ENCODE data around the gene NMUR1.
"Not testable (repeated sequence)": the region's sequence is repeated elsewhere in the genome, so short reads cannot be mapped to it uniquely, and the experiment has no call there.

Gene NMUR1

DNA sequence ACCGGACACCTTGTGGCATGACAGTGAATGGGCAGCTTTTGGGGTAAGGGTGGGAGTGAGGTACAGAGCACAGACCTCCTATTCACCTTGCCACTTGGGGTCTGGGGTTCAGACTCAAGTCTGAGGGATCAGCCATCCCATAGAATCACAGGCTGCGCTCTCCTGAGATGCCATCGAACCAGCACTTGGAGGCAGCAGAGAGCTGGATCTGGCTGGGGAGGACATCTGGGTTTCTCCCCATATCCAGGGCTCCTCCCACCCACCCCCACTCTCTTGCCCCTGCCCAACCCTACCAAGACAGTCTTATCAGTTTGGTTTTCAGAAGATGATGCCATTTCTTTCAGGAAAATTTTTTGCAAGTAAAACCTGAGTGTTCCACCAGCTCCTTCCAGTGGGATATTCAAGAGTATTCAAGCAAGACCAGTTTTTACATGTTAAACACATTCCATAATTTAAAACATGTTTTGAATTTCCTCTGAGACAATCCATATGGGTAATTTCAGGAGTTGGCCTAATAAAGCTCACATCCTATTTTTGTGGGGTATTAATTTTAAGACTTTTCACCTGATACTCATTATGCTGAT is 33.2 kb upstream of the NMUR1 start:
- Mint-ChIP-seq H3K4me3 (no peak overlapping the region), H3K27me3 (no peaks in the 10 kb centered on the region), H3K27ac (no peak overlapping the region), H3K4me1 (peaks cover 2% of the 10 kb centered on the region), H3K9me3 (no peaks in the 10 kb centered on the region)
- ATAC-seq (peak; percentile 89), DNase-seq (peak; percentile 18 to 55)

DNA sequence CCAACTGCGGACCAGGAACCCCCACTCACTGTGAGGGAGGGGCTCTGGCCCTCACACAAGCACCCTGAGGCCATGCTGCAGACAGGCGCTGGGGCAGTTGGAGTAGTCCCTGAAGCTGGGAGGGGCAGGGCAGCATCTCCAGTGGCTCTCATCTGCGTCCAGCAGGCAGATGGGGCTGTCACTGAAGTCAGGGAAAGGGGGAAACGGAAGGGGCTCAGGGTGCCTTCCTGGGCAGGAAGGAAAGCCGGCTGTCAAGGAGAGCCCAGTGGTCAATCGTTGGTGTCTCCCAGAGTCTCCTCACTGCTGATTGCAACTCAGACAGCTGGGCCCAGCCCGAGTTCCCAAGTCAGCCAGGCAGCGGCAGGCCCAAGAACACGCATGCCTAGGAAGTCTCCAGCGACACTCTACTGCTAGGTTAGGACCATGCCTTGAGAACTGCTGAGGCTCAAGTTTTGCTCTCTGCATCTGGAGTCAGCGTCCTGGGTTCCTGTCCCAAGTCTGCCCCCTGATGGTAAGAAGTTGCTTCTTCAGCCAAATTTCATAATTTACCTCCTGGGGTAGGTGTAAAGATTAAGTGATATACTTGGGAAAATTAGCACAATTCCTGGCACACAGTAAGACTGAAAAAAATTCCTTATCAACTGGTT is 27.4 kb upstream of the NMUR1 start:
- peaks cover 20% of the 10 kb centered on the region for H3K4me1 Mint-ChIP-seq
- DNase-seq (peak; percentile 56 to 59), ATAC-seq (peak; percentile 95)
- no peak overlapping the region for H3K27ac Mint-ChIP-seq
- peaks cover 10 to 11% of the 10 kb centered on the region in 2 donors for H3K9me3 Mint-ChIP-seq
- no peaks in the 10 kb centered on the region for H3K27me3 Mint-ChIP-seq
- no peak overlapping the region for H3K4me3 Mint-ChIP-seq

- Mint-ChIP-seq H3K27me3 (no peaks in the 10 kb centered on the region), H3K4me3 (no peak overlapping the region), H3K9me3 (peaks cover 13 to 14% of the 10 kb centered on the region in 2 donors), H3K4me1 (peaks cover 20% of the 10 kb centered on the region), H3K27ac (no peak overlapping the region)
- DNase-seq (no peak), ATAC-seq (no peak)
These were observed 26.7 kb upstream of the NMUR1 start for GRCh38 chr2:231556981-231557380.

- H3K4me1 Mint-ChIP-seq = peaks cover 20% of the 10 kb centered on the region
- H3K4me3 Mint-ChIP-seq, ATAC-seq, H3K27me3 Mint-ChIP-seq, H3K27ac Mint-ChIP-seq, DNase-seq: not testable (repeated sequence)
- peaks cover 13 to 14% of the 10 kb centered on the region in 2 donors for H3K9me3 Mint-ChIP-seq
These were observed 26.3 kb upstream of the NMUR1 start for GRCh38 chr2:231556496-231556895.

DNA sequence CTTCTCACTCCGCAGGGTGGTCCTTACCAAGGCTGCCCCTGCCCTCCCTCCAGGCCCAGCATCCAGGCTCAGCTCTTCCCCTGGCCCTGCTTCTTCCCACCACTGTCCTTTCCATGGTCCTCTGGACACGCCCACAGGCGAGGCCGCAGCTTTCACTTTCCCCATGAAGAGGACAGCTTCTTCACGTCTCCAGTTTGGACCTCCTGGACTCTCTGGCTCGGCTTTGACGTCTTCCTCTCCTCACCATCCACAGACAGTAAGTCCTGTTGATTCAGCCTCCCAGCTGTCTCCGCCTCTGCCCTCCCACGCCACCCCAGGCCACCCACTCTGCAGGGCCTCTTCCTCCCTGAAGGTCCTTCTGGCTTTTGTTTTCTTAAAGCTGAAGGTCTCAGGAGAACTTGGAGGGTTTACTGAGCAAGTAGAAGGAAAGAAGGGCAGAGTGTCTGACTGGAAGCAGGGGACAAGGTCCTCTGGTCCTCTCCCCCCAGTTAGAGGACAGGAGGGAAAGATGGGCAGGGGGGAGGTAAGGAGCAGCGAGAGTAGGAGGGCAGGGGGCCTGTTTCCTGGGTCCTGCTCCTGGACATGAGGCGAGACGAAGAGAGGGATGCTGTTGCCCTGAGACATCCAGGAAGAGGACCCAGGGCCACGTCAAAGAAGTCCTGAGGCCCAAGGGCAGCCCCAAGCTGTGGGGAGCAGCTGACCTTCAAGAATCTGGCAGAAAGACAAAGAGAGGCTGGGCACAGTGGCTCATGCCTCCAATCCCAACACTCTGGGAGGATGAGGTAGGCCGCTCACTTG is 24.7 kb upstream of the NMUR1 start:
- DNase-seq (no peak), ATAC-seq (no peak)
- H3K4me1 Mint-ChIP-seq = peaks cover 20% of the 10 kb centered on the region
- peaks cover 13 to 14% of the 10 kb centered on the region in 2 donors for H3K9me3 Mint-ChIP-seq
- H3K4me3 Mint-ChIP-seq = no peak overlapping the region
- H3K27me3 Mint-ChIP-seq = no peaks in the 10 kb centered on the region
- H3K27ac Mint-ChIP-seq = peak overlapping the region in 1 of 2 donors; percentile 3

DNA sequence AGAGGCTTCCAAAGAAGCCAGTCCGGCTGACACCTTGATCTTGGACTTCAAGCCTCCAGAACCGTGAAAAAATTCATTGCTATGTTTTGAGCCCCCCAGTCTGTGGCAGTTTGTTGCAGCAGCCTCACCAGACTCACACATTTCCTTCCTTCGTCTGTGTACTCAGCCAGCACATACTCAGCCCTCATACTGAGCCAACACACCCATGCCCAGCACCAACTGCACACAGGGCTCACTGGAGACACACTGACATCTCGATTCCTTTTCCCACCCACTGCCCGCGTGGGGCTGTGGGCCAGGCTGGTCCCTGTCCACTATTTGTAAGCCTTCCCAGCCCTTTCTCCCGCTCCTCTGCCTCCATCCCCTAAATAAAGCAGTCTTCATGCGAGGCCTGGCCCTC is 24.1 kb upstream of the NMUR1 start:
- DNase-seq (no peak), ATAC-seq (no peak)
- H3K4me3 Mint-ChIP-seq = no peak overlapping the region
- peaks cover 13 to 14% of the 10 kb centered on the region in 2 donors for H3K9me3 Mint-ChIP-seq
- peaks cover 22% of the 10 kb centered on the region for H3K4me1 Mint-ChIP-seq
- H3K27me3 Mint-ChIP-seq = no peaks in the 10 kb centered on the region
- H3K27ac Mint-ChIP-seq = no peak overlapping the region

DNA sequence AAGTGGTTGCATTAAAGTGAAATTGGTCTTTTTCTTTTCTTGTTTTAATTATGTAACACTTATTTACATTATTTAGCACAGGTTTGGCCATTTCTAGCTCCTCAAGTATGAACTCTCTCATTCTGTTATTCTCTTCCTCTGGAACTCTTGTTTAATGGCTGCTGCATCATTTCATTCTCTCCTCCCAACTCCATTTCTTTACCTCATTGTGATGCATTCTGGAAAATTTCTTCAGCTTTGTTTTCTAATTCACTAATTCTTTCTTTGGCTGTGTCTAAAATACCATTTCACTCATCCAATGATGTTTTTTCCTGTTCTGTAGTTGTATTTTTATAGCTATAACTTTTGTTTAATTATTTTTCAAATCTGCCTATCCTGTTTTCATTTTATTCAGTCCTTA is 22.5 kb upstream of the NMUR1 start:
- H3K4me1 Mint-ChIP-seq = peaks cover 24% of the 10 kb centered on the region
- ATAC-seq = no peak
- DNase-seq = no peak
- peaks cover 8% of the 10 kb centered on the region for H3K27me3 Mint-ChIP-seq
- H3K9me3 Mint-ChIP-seq = peaks cover 13 to 14% of the 10 kb centered on the region in 2 donors
- H3K4me3 Mint-ChIP-seq = no peak overlapping the region
- H3K27ac Mint-ChIP-seq = no peak overlapping the region

GRCh38 chr2:231549446-231550239 is 19.4 kb upstream of the NMUR1 start:
- H3K27ac Mint-ChIP-seq = no peak overlapping the region
- DNase-seq (no peak), ATAC-seq (no peak)
- no peak overlapping the region for H3K4me3 Mint-ChIP-seq
- H3K9me3 Mint-ChIP-seq = peaks cover 13 to 14% of the 10 kb centered on the region in 2 donors
- peaks cover 29% of the 10 kb centered on the region for H3K4me1 Mint-ChIP-seq
- H3K27me3 Mint-ChIP-seq = peaks cover 8% of the 10 kb centered on the region

- peaks cover 27% of the 10 kb centered on the region for H3K4me1 Mint-ChIP-seq
- no peak for DNase-seq
- peaks cover 13 to 14% of the 10 kb centered on the region in 2 donors for H3K9me3 Mint-ChIP-seq
- H3K27ac Mint-ChIP-seq = peak overlapping the region in 1 of 2 donors; percentile 15
- H3K27me3 Mint-ChIP-seq = peaks cover 8% of the 10 kb centered on the region
- ATAC-seq = no peak
- no peak overlapping the region for H3K4me3 Mint-ChIP-seq
These were observed 18.5 kb upstream of the NMUR1 start for GRCh38 chr2:231548752-231549151.

GRCh38 chr2:231547315-231548110 is 17.3 kb upstream of the NMUR1 start:
- H3K4me3 Mint-ChIP-seq = no peak overlapping the region
- no peak overlapping the region for H3K27ac Mint-ChIP-seq
- no peak for ATAC-seq
- DNase-seq = no peak
- peaks cover 8% of the 10 kb centered on the region for H3K27me3 Mint-ChIP-seq
- H3K4me1 Mint-ChIP-seq = peaks cover 27% of the 10 kb centered on the region
- peaks cover 5 to 14% of the 10 kb centered on the region in 2 donors for H3K9me3 Mint-ChIP-seq

- Mint-ChIP-seq H3K9me3 (peaks cover 11 to 17% of the 10 kb centered on the region in 2 donors), H3K27ac (no peak overlapping the region), H3K27me3 (peaks cover 8% of the 10 kb centered on the region), H3K4me3 (peak overlapping the region; percentile 82), H3K4me1 (peaks cover 27% of the 10 kb centered on the region)
- no peak for ATAC-seq
- no peak for DNase-seq
These were observed 15.9 kb upstream of the NMUR1 start for GRCh38 chr2:231546014-231546715.

- H3K27me3 Mint-ChIP-seq = peaks cover 8% of the 10 kb centered on the region
- ATAC-seq (peak; percentile 100), DNase-seq (peak; percentile 72 to 85)
- H3K4me3 Mint-ChIP-seq = peak overlapping the region; percentile 82
- peak overlapping the region; percentile 85 to 88 for H3K27ac Mint-ChIP-seq
- H3K9me3 Mint-ChIP-seq = peaks cover 12 to 17% of the 10 kb centered on the region in 2 donors
- H3K4me1 Mint-ChIP-seq = peaks cover 27% of the 10 kb centered on the region
These were observed 15.1 kb upstream of the NMUR1 start for GRCh38 chr2:231545105-231545902.

GRCh38 chr2:231542136-231542535 is 11.9 kb upstream of the NMUR1 start:
- peaks cover 21% of the 10 kb centered on the region for H3K4me1 Mint-ChIP-seq
- peaks cover 7% of the 10 kb centered on the region for H3K27me3 Mint-ChIP-seq
- no peak overlapping the region for H3K4me3 Mint-ChIP-seq
- DNase-seq (no peak), ATAC-seq (no peak)
- H3K9me3 Mint-ChIP-seq = peaks cover 12 to 17% of the 10 kb centered on the region in 2 donors
- H3K27ac Mint-ChIP-seq = no peak overlapping the region
